HG03521 (cell line): ENCODE measurements around the gene CD7.

Experiments used
- ATAC-seq: cut with Tn5 transposase; IDR thresholded peaks from one replicate; pipeline ENCODE4 v1.9.1; 2021; ENCODE audit warnings: mild to moderate bottlenecking, moderate library complexity; ENCODE audit not compliant: unreplicated experiment

CD7 gene

GRCh38 chr17:82316651-82317393 is 586 bp downstream of the CD7 start:
- ATAC-seq = no peak

- ATAC-seq = no peak
Observed at GRCh38 chr17:82315703-82316358, 1.6 kb downstream of the CD7 start.

GRCh38 chr17:82314727-82315605 is 2.4 kb downstream of the CD7 start:
- ATAC-seq = no peak

GRCh38 chr17:82314012-82314726 is 3.2 kb downstream of the CD7 start:
- ATAC-seq = no peak

GRCh38 chr17:82313195-82314011 is 4.0 kb downstream of the CD7 start:
- ATAC-seq = no peak

- no peak for ATAC-seq
Observed at GRCh38 chr17:82311971-82312370, 5.4 kb downstream of the CD7 start.

GRCh38 chr17:82310877-82311276 is 6.5 kb downstream of the CD7 start:
- no peak for ATAC-seq

- no peak for ATAC-seq
Observed at GRCh38 chr17:82309656-82310570, 7.5 kb downstream of the CD7 start.

GRCh38 chr17:82305727-82306300 is 11.6 kb downstream of the CD7 start:
- ATAC-seq = no peak

- ATAC-seq = no peak
Observed at GRCh38 chr17:82304826-82305726, 12.3 kb downstream of the CD7 start.

- ATAC-seq = no peak
Observed at GRCh38 chr17:82303944-82304808, 13.2 kb downstream of the CD7 start.

- ATAC-seq = no peak
Observed at GRCh38 chr17:82302991-82303943, 14.1 kb downstream of the CD7 start.

GRCh38 chr17:82302568-82302963 is 14.8 kb downstream of the CD7 start:
- ATAC-seq = no peak

GRCh38 chr17:82301916-82302567 is 15.4 kb downstream of the CD7 start:
- ATAC-seq = no peak

GRCh38 chr17:82301300-82301915 is 16.0 kb downstream of the CD7 start:
- ATAC-seq = no peak
